ENCODE measurements around the gene ASXL1. TPM values are rescaled to one million over a fixed set of nuclear protein-coding genes. Genes with fewer than 3 reads are reported as not detected.
"Not testable (repeated sequence)": the region's sequence is repeated elsewhere in the genome, so short reads cannot be mapped to it uniquely, and the experiment has no call there.

ASXL1 gene
- polyA plus RNA-seq, 4 donors = 16.8 to 66.8 (median 20.6) TPM

DNA sequence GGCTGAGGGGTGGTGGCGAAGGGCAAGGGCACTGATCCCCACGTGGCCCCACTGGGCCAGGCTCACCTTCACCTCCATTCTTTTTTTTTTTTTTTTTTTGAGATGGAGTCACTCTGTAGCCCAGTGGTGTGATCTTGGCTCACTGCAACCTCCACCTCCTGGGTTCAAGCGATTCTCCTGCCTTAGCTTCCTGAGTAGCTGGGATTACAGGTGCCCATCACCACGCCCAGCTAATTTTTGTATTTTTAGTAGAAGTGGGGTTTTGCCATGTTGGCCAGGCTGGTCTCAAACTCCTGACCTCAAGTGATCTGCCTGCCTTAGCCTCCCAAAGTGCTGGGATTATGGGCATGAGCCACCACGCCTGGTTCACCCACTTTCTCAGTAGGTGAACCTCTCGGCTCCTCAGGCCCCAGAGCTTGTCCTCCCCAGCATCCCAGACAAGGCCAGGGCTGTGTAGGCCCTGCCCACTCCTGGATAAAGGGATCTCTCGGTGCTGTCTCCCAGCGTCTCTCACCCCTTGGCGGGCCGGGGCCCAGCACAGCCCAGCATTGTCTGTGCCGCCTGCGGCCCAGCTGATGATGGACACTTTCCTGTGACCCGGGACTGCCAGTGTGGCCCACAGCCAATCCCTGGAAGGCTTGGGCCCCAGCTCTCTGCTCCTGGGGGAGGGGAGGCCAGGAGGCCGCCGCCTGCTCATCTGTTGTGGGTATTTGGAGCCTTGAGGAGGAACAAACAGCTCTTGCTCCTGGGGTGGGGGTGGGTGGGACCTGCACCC, 108.0 kb downstream of the ASXL1 start:
- H3K27me3 ChIP-seq (ENCODE audit: control insufficient read depth in 3 of 3, insufficient read depth in 3 of 3, low read length in 3 of 3); H3K9me3 ChIP-seq (ENCODE audit: control insufficient read depth in 2 of 2, insufficient read depth in 1 of 2, low read depth in 1 of 2, low read length in 1 of 2); FAIRE-seq; H3K4me3 ChIP-seq (ENCODE audit: low read depth in 1 of 3, low read length in 3 of 3): not testable (repeated sequence)
- Histone ChIP-seq H3K36me3 (ENCODE audit: control insufficient read depth in 3 of 3, insufficient read depth in 2 of 3, low read depth in 1 of 3, low read length in 3 of 3) (peaks cover 0 to 97% (median 0%) of the 10 kb centered on the region in 3 donors), H3K27ac (ENCODE audit: low read depth in 1 of 3, low read length in 2 of 3) (peak overlapping the region; percentile 90 to 93 (median 92)), H3K4me1 (ENCODE audit: control insufficient read depth in 3 of 3, insufficient read depth in 2 of 3, low read depth in 1 of 3, low read length in 2 of 3) (peaks cover 2 to 85% (median 4%) of the 10 kb centered on the region in 3 donors)
- 61 to 65% (median 62%) methylated on average over 15 of the region's 15 CpGs for WGBS, 3 donors
- DNase-seq = peak in 1 of 2 donors; percentile 31

- Histone ChIP-seq H3K36me3 (ENCODE audit: control insufficient read depth in 3 of 3, insufficient read depth in 2 of 3, low read depth in 1 of 3, low read length in 3 of 3) (peaks cover 0 to 98% (median 0%) of the 10 kb centered on the region in 3 donors), H3K4me3 (ENCODE audit: low read depth in 1 of 3, low read length in 3 of 3) (no peak overlapping the region), H3K27me3 (ENCODE audit: control insufficient read depth in 3 of 3, insufficient read depth in 3 of 3, low read length in 3 of 3) (no peaks in the 10 kb centered on the region), H3K9me3 (ENCODE audit: control insufficient read depth in 2 of 2, insufficient read depth in 1 of 2, low read depth in 1 of 2, low read length in 1 of 2) (no peaks in the 10 kb centered on the region), H3K27ac (ENCODE audit: low read depth in 1 of 3, low read length in 2 of 3) (peak overlapping the region; percentile 90 to 93 (median 92)), H3K4me1 (ENCODE audit: control insufficient read depth in 3 of 3, insufficient read depth in 2 of 3, low read depth in 1 of 3, low read length in 2 of 3) (peaks cover 2 to 91% (median 4%) of the 10 kb centered on the region in 3 donors)
- WGBS, 3 donors = 71 to 78% (median 72%) methylated on average over 16 of the region's 16 CpGs
- FAIRE-seq (no peak), DNase-seq (no peak)
Measured at GRCh38 chr20:32466739-32467505, 108.8 kb downstream of the ASXL1 start.

DNA sequence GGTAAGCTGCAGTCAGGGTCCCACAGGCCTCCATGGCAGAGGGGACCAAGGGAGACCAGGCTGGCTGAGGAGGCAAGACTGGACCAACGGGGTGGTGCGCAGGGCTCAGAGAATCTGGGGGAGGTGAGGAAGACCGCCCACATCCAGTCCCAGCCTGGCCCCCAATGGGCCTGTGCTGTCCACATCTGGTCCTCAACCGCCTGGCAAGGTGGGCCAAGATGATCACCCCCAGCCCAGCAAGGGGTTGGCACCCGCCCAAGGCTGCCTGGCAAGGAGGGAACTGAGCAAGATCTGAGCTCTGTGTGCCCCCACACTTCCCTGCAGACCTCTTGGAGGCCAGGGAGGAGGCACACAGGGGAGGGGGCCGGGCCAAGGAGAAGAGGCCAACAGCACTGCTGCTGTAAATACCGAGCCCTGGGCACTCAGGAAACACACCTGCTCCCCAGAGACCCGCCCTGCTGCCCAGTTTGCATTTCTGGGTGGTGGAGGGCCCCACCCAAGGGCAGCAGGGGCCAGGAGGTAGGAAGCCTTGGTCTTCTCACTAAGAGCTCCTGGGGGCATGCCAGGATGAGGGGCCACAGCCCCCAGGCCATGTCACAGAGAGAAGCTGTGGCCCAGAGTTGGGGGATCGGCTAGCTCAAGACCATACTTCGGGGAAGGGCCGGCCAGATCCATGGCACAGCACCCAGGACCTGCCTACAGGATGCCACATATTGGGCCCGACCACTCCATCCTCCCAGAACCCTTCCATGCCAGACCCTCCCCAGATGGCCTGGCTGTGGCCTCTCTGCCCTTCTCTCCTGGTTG, 109.6 kb downstream of the ASXL1 start:
- DNase-seq = peak; percentile 60 to 76
- no peak for FAIRE-seq

GRCh38 chr20:32468313-32468640, 110.1 kb downstream of the ASXL1 start:
- no peaks in the 10 kb centered on the region for H3K27me3 ChIP-seq (ENCODE audit: control insufficient read depth in 3 of 3, insufficient read depth in 3 of 3, low read length in 3 of 3)
- no peak overlapping the region for H3K4me3 ChIP-seq (ENCODE audit: low read depth in 1 of 3, low read length in 3 of 3)
- H3K27ac ChIP-seq (ENCODE audit: low read depth in 1 of 3, low read length in 2 of 3) = peak overlapping the region; percentile 79 to 93 (median 92)
- H3K9me3 ChIP-seq (ENCODE audit: control insufficient read depth in 2 of 2, insufficient read depth in 1 of 2, low read depth in 1 of 2, low read length in 1 of 2) = no peaks in the 10 kb centered on the region
- 56 to 78% (median 64%) methylated on average over 6 of the region's 6 CpGs for WGBS, 3 donors
- DNase-seq (no peak), FAIRE-seq (no peak)
- H3K36me3 ChIP-seq (ENCODE audit: control insufficient read depth in 3 of 3, insufficient read depth in 2 of 3, low read depth in 1 of 3, low read length in 3 of 3) = peaks cover 0 to 98% (median 0%) of the 10 kb centered on the region in 3 donors
- H3K4me1 ChIP-seq (ENCODE audit: control insufficient read depth in 3 of 3, insufficient read depth in 2 of 3, low read depth in 1 of 3, low read length in 2 of 3) = peaks cover under 1 to 94% (median 3%) of the 10 kb centered on the region in 3 donors

More for the DNA sequence above, 109.6 kb downstream of the ASXL1 start:
- Histone ChIP-seq H3K9me3 (ENCODE audit: control insufficient read depth in 2 of 2, insufficient read depth in 1 of 2, low read depth in 1 of 2, low read length in 1 of 2) (no peaks in the 10 kb centered on the region), H3K27me3 (ENCODE audit: control insufficient read depth in 3 of 3, insufficient read depth in 3 of 3, low read length in 3 of 3) (no peaks in the 10 kb centered on the region), H3K36me3 (ENCODE audit: control insufficient read depth in 3 of 3, insufficient read depth in 2 of 3, low read depth in 1 of 3, low read length in 3 of 3) (peaks cover 0 to 98% (median 0%) of the 10 kb centered on the region in 3 donors), H3K4me3 (ENCODE audit: low read depth in 1 of 3, low read length in 3 of 3) (no peak overlapping the region), H3K27ac (ENCODE audit: low read depth in 1 of 3, low read length in 2 of 3) (peak overlapping the region; percentile 79 to 93 (median 92)), H3K4me1 (ENCODE audit: control insufficient read depth in 3 of 3, insufficient read depth in 2 of 3, low read depth in 1 of 3, low read length in 2 of 3) (peaks cover 2 to 93% (median 4%) of the 10 kb centered on the region in 3 donors)
- whole genome bisulfite sequencing, 3 donors = 55 to 74% (median 62%) methylated on average over 12 of the region's 12 CpGs

DNA sequence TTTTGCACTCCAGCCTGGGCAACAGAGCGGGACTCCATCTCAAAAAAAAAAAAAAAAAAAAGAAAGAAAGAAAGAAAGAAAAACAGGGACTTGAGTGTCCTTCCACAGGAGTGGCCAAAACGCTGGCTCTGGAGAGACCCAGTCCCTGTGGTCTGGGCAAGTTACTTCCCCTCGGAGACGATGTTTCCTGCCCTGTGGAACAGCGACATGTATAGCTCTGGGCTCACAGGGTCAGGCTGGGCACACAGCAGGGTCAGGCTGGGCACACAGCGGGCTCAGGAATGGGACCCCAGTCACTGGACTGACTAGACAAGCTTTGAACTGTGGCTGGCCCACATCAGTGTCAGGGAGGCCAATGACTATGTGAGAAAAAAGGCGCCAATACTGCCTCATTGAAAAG, 110.7 kb downstream of the ASXL1 start:
- Histone ChIP-seq H3K4me1 (ENCODE audit: control insufficient read depth in 3 of 3, insufficient read depth in 2 of 3, low read depth in 1 of 3, low read length in 2 of 3) (peaks cover 0 to 94% (median 2%) of the 10 kb centered on the region in 3 donors), H3K4me3 (ENCODE audit: low read depth in 1 of 3, low read length in 3 of 3) (no peak overlapping the region), H3K9me3 (ENCODE audit: control insufficient read depth in 2 of 2, insufficient read depth in 1 of 2, low read depth in 1 of 2, low read length in 1 of 2) (no peaks in the 10 kb centered on the region), H3K27me3 (ENCODE audit: control insufficient read depth in 3 of 3, insufficient read depth in 3 of 3, low read length in 3 of 3) (no peaks in the 10 kb centered on the region), H3K27ac (ENCODE audit: low read depth in 1 of 3, low read length in 2 of 3) (peak overlapping the region in 2 of 3 donors; percentile 6 to 15), H3K36me3 (ENCODE audit: control insufficient read depth in 3 of 3, insufficient read depth in 2 of 3, low read depth in 1 of 3, low read length in 3 of 3) (peaks cover 0 to 98% (median 0%) of the 10 kb centered on the region in 3 donors)
- 80 to 91% (median 81%) methylated on average over 7 of the region's 7 CpGs for WGBS, 3 donors
- no peak for DNase-seq
- no peak for FAIRE-seq

DNA sequence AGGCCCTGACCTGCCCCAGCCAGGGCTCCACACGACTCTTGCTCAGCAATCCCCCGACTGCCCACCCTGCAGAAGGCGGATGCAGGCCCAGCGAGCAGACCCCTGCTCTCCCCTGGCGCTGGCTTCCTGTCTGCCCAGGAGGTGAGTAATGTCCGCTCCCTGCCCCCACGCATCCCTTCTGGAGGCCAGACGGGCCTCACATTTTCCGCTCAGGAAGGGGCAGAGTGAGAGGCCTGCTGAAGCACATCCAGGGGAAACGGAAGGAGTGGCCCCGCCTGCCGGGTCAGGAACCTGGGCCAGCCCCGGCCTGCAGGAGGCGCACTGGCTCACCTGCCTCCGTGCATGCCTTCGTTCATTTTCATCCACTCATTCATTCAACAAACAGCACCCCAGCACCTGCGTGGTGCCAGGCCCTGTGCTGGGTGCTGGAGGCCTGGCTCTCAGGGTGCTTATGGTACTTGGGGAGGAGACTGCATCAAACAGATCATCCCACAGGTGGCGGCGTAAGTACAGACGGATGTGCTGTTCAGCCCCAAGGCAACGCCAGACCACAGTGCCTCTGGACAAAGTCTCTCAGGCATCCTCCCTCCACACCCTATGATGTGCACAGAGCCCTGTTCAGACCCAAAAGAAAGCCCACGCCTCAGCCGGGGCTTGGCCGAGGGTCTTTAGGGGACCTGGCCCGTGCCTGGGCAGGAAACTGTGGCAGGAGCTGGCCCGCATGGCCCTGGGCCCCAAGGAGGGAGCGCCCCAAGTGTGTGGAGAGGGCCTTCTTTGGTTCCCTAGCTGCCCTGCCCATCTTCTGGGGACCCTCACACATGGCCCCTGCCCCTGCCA, 112.1 kb downstream of the ASXL1 start:
- no peak for FAIRE-seq
- peaks cover 0 to 94% (median 0%) of the 10 kb centered on the region in 3 donors for H3K4me1 ChIP-seq (ENCODE audit: control insufficient read depth in 3 of 3, insufficient read depth in 2 of 3, low read depth in 1 of 3, low read length in 2 of 3)
- peak; percentile 55 to 66 for DNase-seq
- H3K36me3 ChIP-seq (ENCODE audit: control insufficient read depth in 3 of 3, insufficient read depth in 2 of 3, low read depth in 1 of 3, low read length in 3 of 3) = peaks cover 0 to 97% (median 0%) of the 10 kb centered on the region in 3 donors
- H3K27ac ChIP-seq (ENCODE audit: low read depth in 1 of 3, low read length in 2 of 3) = peak overlapping the region; percentile 27 to 52 (median 51)
- 49 to 65% (median 54%) methylated on average over 27 of the region's 27 CpGs for WGBS, 3 donors
- H3K9me3 ChIP-seq (ENCODE audit: control insufficient read depth in 2 of 2, insufficient read depth in 1 of 2, low read depth in 1 of 2, low read length in 1 of 2) = no peaks in the 10 kb centered on the region
- no peaks in the 10 kb centered on the region for H3K27me3 ChIP-seq (ENCODE audit: control insufficient read depth in 3 of 3, insufficient read depth in 3 of 3, low read length in 3 of 3)
- no peak overlapping the region for H3K4me3 ChIP-seq (ENCODE audit: low read depth in 1 of 3, low read length in 3 of 3)

DNA sequence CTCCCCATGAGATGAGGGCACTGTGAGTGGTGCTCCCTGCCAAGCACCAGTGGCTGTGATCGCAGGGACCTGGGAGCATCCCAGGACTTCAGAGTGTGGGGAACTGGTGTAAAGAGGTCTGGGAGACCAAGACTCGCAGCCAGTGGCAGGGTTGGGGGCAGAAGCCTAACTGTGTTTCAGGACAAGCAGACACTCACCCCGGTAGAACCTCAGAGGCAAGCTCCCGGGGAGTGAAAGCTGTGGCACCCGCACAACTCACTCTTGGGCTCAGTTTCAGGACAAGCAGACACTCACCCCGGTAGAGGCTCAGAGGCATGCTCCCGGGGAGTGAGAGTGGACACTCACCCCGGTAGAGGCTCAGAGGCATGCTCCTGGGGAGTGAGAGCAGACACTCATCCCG, 112.8 kb downstream of the ASXL1 start:
- 53 to 72% (median 64%) methylated on average over 9 of the region's 9 CpGs for WGBS, 3 donors
- Histone ChIP-seq H3K27ac (ENCODE audit: low read depth in 1 of 3, low read length in 2 of 3) (peak overlapping the region; percentile 27 to 51 (median 49)), H3K27me3 (ENCODE audit: control insufficient read depth in 3 of 3, insufficient read depth in 3 of 3, low read length in 3 of 3) (no peaks in the 10 kb centered on the region), H3K9me3 (ENCODE audit: control insufficient read depth in 2 of 2, insufficient read depth in 1 of 2, low read depth in 1 of 2, low read length in 1 of 2) (no peaks in the 10 kb centered on the region), H3K4me1 (ENCODE audit: control insufficient read depth in 3 of 3, insufficient read depth in 2 of 3, low read depth in 1 of 3, low read length in 2 of 3) (peaks cover 0 to 93% (median 0%) of the 10 kb centered on the region in 3 donors), H3K36me3 (ENCODE audit: control insufficient read depth in 3 of 3, insufficient read depth in 2 of 3, low read depth in 1 of 3, low read length in 3 of 3) (peaks cover 0 to 90% (median 0%) of the 10 kb centered on the region in 3 donors), H3K4me3 (ENCODE audit: low read depth in 1 of 3, low read length in 3 of 3) (no peak overlapping the region)
- DNase-seq (no peak), FAIRE-seq (no peak)
